HG02763 (cell line): Measurements from ENCODE around the gene NFKB1.

Experiments
- ATAC-seq: cut with Tn5 transposase; IDR thresholded peaks from one replicate; pipeline ENCODE4 v1.9.1; 2021; ENCODE audit warnings: mild to moderate bottlenecking, moderate library complexity; ENCODE audit not compliant: unreplicated experiment

Gene NFKB1

GRCh38 chr4:102527695-102528283, 26.6 kb downstream of the NFKB1 start:
- ATAC-seq, result no peak

GRCh38 chr4:102529977-102530376, 28.8 kb downstream of the NFKB1 start:
- no peak for ATAC-seq

GRCh38 chr4:102530986-102531385, 29.8 kb downstream of the NFKB1 start:
- no peak for ATAC-seq

DNA sequence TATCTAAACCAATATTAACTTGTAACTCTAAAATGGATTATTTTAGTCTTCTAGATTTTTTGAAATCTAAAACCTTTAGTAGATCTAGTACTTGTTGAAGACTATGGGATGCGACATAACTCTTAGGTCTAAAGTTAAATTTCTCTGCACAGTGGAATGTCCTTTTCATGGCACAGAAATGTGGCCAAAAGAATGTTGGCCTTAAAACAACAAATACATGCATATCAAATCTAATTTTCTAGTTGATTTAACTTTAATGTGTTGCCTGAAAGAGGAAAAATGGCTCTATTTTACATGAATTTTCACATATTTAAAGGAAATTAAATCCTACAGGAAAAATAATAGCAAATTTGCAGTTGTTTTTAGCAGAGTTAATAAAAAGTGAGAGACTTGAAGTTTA, 30.3 kb downstream of the NFKB1 start:
- no peak for ATAC-seq

DNA sequence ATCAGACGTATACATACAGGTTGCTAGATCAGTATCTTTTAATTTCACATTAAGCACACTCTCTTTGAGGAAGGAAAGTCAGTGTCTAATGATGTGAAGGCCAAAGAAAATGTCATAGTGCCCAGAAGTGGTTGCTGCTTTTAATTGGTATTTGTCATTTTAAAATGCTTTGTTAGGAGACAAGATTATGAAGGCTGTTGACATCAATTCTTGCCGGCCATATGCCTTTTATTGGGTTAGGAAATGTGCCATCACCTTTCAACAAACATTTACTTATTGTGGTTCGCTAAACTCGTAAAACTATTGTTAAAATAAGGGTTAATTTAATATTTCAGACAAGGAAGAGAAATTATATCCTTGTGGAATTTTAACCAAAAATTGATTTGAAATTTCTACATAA, 32.2 kb downstream of the NFKB1 start:
- ATAC-seq, result no peak

GRCh38 chr4:102533904-102534303, 32.7 kb downstream of the NFKB1 start:
- no peak for ATAC-seq

DNA sequence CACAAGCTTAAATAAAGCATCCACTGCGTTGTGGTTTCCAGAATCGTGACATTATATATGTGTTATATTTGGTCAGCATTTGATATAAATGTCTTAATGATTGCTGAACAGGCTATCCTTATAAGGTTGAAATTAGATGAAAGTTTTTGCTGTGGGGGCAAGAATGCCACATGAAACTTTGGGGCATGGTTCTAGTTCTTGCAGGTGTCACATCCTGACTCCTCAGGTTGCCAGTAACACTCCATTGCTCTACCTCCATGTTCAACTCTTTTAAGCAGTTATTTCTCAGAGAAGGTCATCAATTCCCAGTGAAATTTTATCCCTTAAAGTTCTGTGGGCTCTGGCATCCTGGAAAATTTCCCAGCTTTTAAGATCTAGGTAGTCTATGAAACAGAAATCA, 33.7 kb downstream of the NFKB1 start:
- ATAC-seq, result no peak

GRCh38 chr4:102535398-102536082, 34.4 kb downstream of the NFKB1 start:
- ATAC-seq, result peak; percentile 55

DNA sequence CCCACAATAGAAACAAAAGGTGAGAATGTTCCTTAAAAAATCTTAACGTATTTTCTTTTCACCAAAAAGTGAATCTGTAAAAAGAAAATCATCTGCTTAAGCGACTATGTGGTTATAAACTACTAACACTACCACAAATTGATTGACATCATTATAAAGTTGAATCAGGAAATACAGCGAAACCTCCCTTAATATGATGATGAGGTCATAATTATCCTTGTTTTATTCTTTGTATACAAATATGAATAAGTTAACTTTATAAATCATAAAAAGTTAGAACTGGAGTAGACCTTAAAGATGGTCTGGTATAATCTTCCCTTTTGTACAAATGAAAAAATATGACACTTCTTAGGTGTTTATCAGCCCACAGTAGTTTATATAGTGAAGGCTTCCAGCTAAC, 35.6 kb downstream of the NFKB1 start:
- ATAC-seq, result no peak

GRCh38 chr4:102537269-102537668, 36.1 kb downstream of the NFKB1 start:
- no peak for ATAC-seq

DNA sequence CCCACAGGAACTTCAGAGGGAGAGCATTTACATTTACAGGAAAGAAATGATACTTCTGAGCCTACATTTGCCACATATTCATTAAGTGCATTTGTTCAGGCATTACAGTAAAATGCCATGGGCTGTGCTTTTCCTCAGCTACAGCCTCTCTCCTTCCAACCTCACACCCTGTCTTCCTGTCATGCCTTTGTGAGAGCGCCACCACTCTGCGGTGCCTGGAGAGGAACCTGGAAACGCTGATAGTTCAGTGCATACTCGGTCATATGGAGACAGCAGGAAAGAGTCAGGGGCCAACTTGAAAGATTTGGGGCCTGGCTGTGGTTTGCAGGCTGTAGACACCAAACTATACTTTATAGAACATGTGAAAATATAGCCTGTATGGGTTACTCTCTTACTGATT, 40.5 kb downstream of the NFKB1 start:
- no peak for ATAC-seq

- ATAC-seq, result peak; percentile 69
Measured at GRCh38 chr4:102543030-102543928, 42.1 kb downstream of the NFKB1 start.

DNA sequence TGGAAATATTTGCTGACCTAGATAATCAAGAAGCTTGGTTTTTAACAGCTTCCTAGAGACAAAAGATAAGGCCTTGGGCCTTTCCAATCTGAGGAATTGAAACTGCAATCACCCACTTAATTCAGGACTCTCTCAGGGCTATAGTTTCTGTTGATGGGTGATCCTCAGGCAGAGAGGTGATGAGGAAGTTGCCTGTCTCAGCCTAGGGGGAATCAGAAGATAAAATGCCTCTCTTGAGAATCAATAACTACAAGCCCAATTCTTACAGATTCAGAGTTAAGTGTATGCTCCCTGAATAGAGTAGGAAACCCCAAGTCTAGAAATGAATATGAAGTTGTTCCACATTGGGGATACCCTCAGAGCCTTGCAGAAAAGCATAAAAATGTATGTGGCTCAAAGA, 45.5 kb downstream of the NFKB1 start:
- no peak for ATAC-seq

DNA sequence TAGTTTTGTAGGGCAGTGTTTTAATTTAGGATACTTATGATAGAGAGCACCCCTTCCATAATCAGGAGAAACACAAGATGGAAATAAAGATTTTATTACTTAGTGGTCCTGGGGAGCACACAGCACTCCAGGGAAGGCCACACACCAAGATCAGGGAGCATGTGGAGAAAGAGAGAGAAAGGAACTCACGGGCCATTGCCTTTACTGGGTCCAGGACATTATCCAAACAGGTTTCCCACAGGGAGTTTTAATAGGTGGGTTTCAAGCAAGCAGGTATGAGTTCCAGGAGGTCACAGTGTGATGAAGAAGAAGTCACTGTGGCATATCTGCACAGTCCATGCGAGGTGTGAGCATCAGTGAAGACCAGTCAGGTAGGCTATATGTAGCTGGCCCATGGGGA, 46.8 kb downstream of the NFKB1 start:
- ATAC-seq, result no peak

DNA sequence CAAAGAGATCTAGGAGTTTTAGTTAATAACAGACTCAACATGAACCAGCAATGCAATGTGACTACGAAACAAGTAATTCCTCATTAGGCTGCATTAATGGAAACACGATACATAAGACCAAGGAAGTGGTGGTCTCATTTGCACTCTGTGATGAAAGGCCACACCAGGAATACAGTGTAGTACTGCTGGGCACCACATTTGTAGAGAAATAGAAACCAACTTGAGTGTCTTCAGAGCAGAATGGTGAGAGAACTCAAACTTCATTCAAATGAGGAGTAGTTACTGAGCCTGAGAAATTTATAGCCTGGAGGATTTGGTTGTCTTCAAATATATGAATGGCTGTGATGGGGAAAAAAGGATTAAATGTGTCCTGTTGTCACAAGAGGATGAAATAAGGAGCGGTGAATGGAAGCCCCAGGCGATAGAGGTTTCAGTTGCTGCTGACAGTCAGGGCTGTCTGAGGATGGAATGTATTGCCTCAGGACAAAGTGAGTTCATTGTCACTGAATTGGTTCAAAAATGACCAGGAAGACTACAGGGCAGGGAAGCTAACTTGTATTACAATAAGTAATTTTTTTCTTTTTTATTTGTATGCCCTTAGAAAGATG, 50.9 kb downstream of the NFKB1 start:
- ATAC-seq, result no peak

DNA sequence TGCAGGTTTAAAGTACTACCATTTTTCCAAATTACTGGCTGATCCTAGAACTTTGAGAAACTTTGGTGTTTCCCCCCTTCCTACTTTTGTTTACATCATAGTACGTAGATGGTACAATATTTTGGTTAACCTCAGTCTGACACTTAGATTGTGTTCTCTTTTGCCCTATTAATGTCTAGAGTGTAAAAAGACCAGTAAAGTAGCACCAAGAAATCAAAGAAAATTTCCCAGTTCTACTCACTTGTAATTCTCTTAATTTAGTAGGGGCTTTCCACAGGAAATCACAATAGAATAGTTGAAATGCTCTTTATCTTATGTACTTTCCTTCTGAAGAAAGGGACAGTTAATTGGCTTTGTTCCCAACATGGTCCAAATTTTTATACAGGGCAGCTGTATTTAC, 51.6 kb downstream of the NFKB1 start:
- no peak for ATAC-seq

DNA sequence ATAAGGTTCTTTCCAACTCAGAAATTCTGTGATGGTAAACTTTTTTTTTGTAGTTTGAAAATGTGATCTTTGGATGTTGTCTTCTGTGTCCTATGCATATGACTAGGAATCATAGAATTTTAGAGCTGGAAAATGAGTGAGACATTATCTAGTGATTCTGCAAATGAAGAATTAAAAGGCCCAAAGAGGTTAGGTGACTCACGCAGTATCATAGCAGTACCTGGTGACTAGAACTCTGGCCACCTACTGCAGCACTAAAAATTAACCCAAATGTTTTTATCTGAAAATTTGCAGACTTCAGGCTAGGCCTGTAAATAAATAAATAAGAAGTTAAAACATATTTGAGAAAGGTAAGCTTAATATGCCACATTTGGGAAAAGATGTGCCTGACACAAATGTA, 52.8 kb downstream of the NFKB1 start:
- no peak for ATAC-seq

GRCh38 chr4:102554482-102554881, 53.3 kb downstream of the NFKB1 start:
- no peak for ATAC-seq

GRCh38 chr4:102554992-102555391, 53.8 kb downstream of the NFKB1 start:
- ATAC-seq, result no peak

DNA sequence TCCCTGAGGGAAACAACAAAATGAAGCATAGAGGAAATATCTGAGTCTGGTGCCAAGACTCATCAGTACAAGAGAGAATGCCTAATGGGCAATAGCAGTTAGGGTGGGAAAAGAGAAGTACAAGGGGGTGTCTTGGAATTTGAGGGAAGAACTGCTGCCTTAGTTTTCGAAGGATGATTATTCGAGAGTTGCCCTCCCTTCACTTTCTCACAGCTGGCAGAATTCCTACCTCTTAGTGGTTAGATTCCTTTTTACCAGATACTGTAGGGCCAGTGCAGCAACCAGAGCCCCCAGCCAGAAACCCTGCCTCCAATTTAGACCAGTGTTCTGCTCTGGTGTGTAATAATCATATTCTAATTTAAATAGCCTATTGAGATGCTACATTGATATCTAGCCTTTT, 56.5 kb downstream of the NFKB1 start:
- no peak for ATAC-seq

GRCh38 chr4:102560115-102560514, 59.0 kb downstream of the NFKB1 start:
- ATAC-seq, result no peak
